HG03175 (cell line): ENCODE data around the gene ZNF25.
"Not testable (repeated sequence)": the region's sequence is repeated elsewhere in the genome, so short reads cannot be mapped to it uniquely, and the experiment has no call there.

Experiments used
- ATAC-seq: cut with Tn5 transposase; IDR thresholded peaks from one replicate; pipeline ENCODE4 v1.9.1; 2021; ENCODE audit warnings: mild to moderate bottlenecking, moderate library complexity; ENCODE audit not compliant: unreplicated experiment

ZNF25 gene

DNA sequence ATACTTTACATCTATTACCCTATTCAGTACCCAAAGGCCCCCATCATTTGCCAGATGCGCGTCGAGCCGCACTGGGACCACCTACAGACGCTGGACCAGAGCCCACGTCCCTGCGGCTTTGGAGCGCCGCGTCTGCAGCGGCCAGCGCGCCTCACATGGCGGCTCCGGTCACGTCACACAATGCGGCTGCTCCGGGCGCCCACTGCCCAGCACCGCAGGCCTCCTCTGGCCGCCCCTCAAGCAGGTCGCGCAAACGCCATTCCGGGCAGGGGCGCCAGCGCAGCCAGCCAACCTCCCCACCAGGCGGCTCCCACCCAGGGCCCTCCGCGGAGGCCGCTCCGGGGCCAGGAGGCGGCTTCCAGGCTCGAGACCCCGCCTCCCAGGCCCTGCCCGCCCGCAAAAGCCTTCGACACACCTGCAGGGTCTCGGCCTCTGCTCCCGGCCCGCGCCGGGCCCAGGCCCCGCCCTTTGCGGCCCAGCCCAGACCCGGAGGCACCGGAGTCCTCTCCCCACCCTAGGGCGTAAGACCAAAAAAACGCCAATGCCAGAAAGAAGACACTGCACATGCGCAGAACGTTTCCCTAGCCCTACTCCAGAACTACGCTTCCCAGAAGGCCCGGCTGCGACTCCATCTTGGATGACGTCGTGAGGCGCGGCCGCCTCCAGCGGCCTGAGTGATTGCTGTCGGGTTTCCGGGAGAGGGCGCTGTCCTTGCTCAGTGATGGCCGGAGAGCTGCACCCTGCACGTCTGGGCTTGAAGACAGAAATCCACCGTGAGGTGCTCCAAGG is at the start of gene ZNF25:
Gene ZNF25, minus strand, starts transcription at position 557 of the 789 bp plus-strand sequence. CDS start 4,925 bp downstream, outside the sequence.
- ATAC-seq, result peak; percentile 94

DNA sequence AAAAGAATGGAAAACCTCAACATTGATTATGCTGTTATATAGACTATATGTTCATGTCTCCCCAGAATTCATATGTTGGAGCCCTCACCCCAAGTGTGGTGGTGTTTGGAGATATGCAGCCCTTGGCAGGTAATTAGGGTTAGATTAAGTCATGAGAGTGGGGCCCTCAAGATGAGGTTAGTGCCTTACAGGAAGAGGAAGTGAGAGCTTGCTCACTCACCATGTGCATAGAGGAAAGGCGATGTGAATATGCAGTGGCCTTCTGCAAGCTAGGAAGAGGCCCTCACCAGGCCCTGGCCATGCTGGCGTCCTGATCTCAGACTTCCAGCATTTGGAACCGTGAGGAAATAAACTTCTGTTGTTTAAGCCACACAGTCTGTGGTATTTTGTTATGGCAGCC is 48.8 kb upstream of the ZNF25 start:
- ATAC-seq, result peak; percentile 68

DNA sequence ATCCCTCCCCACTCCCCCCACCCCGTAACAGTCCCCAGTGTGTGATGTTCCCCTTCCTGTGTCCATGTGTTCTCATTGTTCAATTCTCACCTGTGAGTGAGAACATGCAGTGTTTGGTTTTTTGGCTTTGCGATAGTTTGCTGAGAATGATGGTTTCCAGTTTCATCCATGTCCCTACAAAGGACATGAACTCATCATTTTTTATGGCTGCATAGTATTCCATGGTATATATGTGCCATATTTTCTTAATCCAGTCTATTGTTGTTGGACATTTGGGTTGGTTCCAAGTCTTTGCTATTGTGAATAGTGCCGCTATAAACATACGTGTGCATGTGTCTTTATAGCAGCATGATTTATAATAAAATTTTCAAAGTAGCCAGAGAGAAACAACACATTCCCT is 42.7 kb upstream of the ZNF25 start:
- not testable (repeated sequence) for ATAC-seq

DNA sequence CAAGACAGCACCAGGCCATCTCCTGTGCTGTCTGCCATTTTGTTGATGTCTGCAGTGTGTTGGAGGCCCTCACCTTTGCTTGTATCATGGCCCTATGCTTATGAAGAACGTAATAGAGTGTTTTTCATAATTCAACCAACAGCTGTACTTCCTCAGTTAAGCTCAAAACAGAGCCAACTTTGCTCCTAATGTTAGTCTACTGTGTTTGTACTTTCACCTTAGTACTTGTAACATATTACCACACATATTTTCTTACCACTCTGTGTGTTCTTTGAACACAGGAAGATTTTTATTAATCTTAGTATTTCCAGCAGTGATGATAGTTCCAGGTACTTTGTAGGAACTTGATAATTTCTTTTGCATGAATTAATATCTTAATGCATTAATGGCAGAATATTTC is 39.9 kb upstream of the ZNF25 start:
- ATAC-seq, result no peak

DNA sequence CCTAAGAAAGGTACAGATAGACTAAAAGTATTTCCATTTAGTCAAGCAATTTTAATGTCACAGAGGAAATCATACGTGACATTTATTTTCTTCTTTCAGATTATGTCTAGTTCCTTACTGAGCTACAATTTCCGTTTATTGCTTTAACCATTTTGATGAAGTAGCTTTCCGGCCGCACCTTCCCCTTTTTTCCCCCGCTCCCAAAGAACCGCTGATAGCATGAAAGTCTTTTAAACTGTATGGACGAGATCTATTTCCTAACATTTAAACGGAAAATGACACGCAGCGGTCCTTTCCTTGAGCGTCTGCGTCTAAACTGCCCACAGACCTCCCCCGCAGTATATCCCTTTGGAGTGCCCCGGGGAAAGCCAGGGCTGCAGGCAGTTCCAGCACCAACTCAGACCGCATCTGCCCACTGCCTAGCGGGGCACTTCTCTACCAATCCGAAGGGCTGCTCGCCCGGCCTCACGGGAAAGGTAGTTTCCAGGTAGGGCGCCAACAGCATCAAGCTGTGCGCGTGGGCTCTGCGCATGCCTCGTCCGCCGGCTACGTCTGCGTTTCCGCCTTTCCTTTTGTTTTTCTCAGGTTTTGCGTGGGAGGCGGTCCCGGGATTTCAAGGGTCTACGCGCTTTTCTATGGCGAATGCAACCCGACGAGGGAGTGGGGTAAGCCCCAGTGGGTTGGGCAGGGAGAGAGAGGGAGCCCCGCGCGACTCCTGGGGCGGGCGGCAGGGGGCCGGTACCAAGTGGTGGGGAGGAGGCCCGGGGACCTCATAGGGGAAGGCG is 33.9 kb upstream of the ZNF25 start, which contains the start of gene ZNF33A:
Gene ZNF33A, plus strand, starts transcription at position 557 of the 785 bp plus-strand sequence. CDS start 1,667 bp downstream, outside the sequence.
- ATAC-seq, result peak; percentile 85

DNA sequence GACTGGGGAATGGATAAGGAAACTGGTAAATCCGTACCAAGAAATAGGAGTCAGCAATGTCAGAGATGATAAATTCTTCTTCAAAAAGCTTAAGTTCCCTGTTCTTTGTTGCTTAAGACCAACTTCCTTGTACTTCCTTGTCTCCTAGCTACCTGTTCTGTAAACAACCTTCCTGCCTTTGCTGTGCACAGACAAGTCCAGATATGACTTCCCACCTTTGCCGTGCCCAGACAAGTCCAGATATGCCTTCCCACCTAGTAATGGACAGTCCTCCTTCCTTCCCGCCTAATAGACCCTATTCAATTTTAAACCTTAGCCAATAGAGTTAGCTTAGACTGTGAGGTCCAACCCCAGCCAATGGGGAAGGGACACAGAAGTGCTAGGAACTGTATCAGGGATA is 31.5 kb upstream of the ZNF25 start:
- ATAC-seq, result no peak

DNA sequence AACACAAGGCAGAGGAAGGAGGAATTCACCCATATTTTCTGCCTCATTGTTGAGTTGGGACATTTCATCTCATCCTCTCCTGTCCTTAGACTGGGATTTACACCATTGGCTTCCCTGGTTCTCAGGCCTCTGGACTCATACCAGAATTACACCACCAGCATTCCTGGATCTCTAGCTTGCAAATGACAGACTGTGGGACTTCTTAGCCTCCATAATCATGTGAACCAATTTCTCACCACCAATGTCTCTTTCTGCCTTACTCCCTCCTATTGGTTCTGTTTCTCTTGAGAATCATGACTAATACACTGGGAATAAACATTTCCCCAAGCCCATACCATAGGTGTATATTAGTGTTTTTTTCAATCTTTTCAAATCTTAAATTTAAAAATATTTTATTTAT is 31.1 kb upstream of the ZNF25 start:
- no peak for ATAC-seq

DNA sequence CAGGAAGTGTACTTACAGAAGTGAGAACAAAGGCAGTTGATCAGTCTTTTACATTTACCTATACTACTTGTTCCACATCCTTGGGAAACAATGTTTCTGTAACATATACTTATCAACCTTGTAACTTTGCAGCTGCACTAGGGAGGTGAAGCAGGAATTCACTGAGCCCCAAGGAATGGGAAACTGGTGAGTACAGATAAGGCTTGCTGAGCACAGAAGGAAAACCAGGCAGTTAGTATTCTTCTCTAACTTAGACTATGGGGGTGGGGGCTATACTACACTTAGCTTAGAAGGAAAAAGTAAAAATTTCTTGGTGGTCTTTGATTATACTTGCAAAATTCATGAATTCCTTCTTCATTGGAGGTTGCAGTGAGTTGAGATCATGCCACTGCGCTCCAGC is 27.1 kb upstream of the ZNF25 start:
- no peak for ATAC-seq

DNA sequence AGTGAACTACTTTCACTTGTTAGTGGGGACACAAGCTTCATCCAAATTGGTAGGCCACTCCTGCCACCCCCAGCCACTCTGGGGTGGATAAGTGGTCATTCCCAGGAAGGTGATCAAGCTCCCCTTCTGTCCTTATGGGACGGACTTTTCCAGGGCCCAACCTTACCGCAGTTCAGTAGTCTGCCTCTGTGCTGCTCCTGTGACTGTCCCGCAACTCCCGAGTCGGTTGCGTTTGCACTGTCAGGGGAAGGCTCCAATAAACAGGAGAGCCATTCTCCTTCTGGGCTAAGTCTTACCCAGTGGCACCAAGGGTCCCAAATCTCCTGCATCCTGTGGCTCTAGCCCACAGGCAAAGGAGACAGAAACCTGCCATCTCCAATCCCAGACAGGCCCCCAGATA is 26.6 kb upstream of the ZNF25 start:
- no peak for ATAC-seq

DNA sequence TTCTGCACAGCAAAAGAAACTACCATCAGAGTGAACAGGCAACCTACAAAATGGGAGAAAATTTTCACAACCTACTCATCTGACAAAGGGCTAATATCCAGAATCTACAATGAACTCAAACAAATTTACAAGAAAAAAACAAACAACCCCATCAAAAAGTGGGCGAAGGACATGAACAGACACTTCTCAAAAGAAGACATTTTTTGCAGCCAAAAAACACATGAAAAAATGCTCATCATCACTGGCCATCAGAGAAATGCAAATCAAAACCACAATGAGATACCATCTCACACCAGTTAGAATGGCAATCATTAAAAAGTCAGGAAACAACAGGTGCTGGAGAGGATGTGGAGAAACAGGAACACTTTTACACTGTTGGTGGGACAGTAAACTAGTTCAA is 24.0 kb upstream of the ZNF25 start:
- not testable (repeated sequence) for ATAC-seq

DNA sequence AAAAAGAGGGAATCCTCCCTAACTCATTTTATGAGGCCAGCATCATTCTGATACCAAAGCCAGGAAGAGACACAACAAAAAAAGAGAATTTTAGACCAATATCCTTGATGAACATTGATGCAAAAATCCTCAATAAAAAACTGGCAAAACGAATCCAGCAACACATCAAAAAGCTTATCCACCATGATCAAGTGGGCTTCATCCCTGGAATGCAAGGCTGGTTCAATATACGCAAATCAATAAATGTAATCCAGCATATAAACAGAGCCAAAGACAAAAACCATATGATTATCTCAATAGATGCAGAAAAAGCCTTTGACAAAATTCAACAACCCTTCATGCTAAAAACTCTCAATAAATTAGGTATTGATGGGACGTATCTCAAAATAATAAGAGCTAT is 22.5 kb upstream of the ZNF25 start:
- not testable (repeated sequence) for ATAC-seq

DNA sequence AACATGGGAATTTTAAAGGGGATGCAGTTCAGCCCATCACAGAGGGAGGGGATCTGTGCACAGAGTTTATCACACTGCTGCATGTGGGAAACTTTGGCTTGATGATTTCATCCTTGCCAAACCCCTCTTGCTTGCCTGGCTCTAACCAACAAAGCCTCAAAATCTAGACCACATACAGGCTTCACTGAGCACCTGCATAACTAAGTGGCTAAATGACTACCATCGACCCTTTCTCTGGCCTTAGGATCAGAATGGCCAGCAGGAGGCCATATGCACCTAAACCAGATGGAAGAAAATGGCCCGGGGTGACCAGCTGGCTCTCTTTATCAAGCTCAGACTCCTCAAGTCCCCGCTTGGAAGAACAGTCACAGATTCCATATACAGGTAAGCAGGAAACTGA is 15.6 kb upstream of the ZNF25 start:
- ATAC-seq, result no peak

DNA sequence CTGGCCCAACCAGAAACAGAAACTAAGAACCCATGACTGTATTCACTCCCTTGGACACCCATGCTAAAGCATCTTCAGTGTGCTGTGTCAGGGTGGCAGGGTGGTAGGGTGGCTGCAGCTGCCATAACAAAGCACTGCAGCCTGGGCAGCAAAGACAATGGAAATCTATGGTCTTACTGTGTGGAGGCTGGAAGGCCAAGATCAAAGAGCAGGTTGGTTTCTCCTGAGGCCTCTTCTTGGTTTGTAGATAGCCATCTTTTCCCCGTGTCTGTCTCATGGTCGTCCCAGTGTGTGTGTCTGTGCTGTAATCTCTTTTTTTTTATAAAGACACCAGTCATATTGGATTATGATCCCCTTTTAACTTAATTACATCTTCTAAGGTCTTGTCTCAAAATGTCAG is 15.2 kb upstream of the ZNF25 start:
- no peak for ATAC-seq

DNA sequence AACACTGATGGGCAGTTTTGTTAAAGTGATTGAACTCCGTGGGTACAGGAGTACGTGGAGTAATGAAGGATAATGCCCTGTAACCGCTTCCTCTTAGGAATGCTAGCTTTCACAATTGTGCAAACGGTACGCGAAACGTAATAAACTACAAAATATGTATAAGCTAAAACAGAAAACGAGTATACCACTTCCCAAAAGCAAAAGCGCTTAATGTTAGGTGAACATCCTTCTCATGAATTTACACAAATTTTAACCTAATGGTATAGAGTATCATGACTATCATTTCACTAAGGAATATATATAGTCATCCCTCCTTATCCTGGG is 395 bp upstream of the ZNF25 start:
- no peak for ATAC-seq

DNA sequence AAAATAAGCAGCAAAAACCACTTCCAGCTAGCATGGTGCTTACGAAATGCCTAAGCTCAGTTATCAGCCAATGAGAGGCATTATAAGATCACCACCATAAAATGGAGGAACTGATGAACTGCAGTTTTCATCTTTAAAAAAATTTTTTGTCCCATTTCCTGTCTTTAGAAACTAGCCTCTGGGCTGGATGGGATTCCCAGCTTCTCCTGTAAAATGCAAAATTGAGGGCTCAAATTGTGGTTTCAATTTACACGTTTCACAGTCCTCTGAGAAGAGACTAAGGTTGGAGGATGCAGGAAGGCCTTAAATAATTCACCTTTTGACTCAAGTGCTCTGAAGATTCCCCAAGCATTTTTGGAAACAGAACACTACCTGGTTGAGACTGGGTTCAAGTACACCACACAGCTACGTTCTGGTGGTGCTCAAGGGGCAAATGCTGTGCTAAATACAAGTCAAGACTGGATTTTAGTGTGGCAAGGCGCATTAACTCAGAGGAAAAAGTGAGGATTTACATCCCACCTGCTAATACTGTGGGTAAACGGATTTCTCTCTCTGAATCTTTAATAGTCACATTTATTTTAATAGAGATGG is 951 bp downstream of the ZNF25 start:
- no peak for ATAC-seq

DNA sequence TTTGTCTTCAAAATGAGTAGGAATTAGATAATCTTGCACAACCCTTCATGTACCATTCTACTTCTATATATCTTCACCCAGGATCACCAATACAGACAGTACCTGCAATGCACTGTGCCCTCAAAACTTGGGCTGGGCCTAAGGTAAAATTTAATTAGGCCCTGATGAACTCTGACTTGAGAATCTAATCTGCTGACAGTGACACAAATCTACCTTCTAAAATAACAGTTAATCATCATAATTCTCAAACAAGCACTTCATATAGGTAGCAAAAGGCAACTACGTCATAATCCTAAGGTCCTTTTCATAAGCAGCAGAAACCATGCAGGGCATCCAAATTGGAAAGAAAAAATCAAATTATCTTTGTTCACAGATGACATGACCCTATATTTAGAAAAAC is 4.1 kb downstream of the ZNF25 start:
- no peak for ATAC-seq

DNA sequence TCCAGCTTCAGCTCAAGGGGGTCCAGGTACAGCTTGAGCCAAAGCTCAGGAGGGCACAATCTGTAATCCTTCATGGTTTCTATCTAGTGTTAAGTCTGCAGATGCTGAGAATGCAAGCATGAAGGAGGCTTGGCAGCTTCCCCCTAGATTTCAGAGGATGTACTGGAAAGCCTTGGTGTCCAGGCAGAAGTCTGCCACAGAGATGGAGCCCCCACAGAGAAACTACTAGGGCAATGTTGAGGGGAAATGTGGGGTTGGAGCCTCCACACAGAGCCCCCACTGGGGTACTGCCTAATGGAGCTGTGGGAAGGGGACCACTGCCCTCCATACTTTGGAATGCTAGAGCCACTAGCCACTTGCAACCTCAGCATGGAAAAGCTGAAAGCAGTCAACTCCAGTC is 11.4 kb downstream of the ZNF25 start:
- no peak for ATAC-seq

DNA sequence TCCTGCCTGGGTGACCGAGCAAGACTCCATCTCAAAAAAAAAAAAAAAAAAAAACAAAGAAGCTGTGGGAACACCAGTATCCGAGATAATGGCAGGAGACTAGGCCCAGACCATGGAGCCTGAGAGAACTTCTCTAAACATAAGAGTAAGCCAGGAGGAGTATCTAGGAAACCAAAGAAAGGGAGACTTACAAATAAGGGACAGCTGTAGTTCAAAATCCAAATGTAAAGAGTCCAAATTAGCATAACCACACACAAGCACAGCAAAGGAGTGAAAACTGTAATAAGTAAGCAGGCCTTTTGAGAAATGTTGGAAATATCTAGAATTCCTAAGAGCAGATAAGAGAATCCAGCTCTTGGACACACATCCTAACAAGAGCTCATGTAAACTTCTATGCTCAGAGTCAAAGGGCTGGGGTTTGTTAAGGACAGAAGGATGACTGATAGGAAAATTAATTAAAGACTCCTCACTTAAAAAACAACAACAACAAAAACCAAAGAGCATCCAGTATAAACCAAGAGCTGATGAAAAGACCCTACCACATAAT is 15.8 kb downstream of the ZNF25 start:
- no peak for ATAC-seq

DNA sequence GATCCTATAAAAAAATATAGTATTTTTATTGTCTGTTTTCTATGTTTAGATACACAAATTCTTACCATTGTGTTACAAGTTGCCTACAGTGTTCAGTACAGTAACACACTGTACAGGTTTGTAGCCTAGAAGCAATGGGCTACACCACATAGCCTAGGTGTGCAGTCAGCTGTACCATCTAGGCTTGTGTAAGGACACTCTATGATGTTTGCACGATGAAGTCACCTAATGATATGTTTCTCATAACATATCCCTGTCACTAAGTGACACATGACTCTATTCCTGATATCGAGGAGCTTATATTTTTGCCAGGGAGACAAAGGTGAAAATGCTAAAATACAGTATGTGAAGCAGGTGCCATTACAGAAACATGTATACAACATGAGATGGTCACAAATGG is 18.6 kb downstream of the ZNF25 start:
- ATAC-seq, result no peak

DNA sequence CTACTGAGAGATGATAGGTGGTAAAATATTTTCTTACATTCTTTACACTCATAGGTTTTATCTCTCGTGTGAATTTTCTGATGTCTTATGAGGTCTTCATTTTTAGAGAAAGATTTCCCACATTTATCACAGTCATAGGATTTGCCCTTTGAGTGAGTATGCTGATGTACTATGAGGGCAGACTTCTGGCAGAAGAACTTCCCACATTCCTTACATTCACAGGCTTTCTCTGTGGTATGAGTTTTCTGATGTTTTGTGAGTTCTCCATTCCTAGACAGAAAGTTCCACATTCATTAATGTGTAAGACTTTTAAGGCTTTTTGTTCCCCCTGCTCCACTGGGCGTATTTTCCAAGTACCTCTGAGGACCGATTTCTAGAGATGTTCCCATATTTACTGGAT is 23.5 kb downstream of the ZNF25 start:
- no peak for ATAC-seq

DNA sequence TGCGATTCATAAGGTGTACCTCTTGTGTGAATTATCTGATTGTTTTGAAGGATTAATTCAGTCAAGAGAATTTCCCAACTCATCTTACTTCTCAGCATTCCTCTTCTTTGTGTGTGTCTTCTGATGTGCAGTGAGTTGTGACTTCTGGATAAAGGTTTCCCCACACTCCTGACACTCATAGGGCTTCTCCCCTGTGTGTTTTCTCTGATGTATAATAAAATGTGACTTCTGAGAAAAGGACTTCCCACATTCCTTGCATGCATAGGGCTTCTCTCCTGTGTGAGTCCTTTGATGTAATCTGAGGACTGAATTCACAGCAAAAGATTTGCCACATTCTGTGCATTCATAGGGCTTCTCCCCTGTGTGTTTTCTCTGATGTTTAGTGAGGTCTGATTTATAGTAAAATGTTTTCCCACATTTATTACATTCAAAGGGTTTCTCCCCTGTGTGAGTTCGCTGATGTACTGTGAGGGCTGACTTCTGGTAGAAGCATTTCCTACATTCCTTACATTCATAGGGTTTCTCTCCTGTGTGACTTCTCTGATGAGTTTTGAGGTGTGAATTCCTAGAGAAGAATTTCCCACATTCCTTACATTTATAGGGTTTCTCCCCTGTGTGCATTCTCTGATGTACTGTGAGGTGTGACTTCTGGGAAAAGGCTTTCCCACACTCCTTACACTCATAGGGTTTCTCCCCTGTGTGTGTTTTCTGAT is 24.2 kb downstream of the ZNF25 start:
- ATAC-seq, result no peak
